Fibroblast of mammary gland (primary cell): Measurements from ENCODE around the gene MAN2B1.

Experiments
- DNase-seq: peaks from one replicate; pipeline ENCODE4 v3.0.0-alpha.2; 2010; ENCODE audit warnings: low read depth
- H3K4me3 ChIP-seq: 2 replicates; pipeline ENCODE4 v1.5.1; 2011; ENCODE audit warnings: low read depth, mild to moderate bottlenecking, low read length, moderate library complexity; ENCODE audit not compliant: control insufficient read depth
- CTCF ChIP-seq: conservative IDR thresholded peaks from 2 replicates; pipeline ENCODE4 v1.5.1; 2011; ENCODE audit warnings: low read depth, low read length, inconsistent platforms; ENCODE audit not compliant: control insufficient read depth, insufficient read depth

MAN2B1 gene

GRCh38 chr19:12603714-12604113 lies 62.8 kb downstream of the MAN2B1 start:
- no peak for TF ChIP-seq CTCF
- DNase-seq = no peak
- H3K4me3 ChIP-seq = no peak overlapping the region

- no peak overlapping the region for H3K4me3 ChIP-seq
- DNase-seq = no peak
- no peak for TF ChIP-seq CTCF
Observed at GRCh38 chr19:12597594-12597993, 68.9 kb downstream of the MAN2B1 start.

- TF ChIP-seq CTCF = no peak
Observed at GRCh38 chr19:12596927-12597548, 69.5 kb downstream of the MAN2B1 start.

More at GRCh38 chr19:12596927-12597548, 69.5 kb downstream of the MAN2B1 start:
- no peak for DNase-seq
- no peak overlapping the region for H3K4me3 ChIP-seq
